Activated T-helper 1 cell treated with anti-CD3 and anti-CD28 coated beads, Interleukin-12 subunit alpha, Interleukin-12 subunit beta, Interleukin-2, Interleukin-4 antibody, amounts not matched to agents 30 ng/mL and 10 ng/mL and 1 ng/mL, durations not matched to agents 14 hours and 24 hours and 36 hours (primary cell): ENCODE results near the gene MOK. TPM values are rescaled to one million over a fixed set of nuclear protein-coding genes. Genes with fewer than 3 reads are reported as not detected.
"Not testable (repeated sequence)": the region's sequence is repeated elsewhere in the genome, so short reads cannot be mapped to it uniquely, and the experiment has no call there.

Experiments used
- DNase-seq: peaks from one replicate; pipeline ENCODE4 v3.0.0; 2021; ENCODE audit warnings: low spot score
- H3K27ac Mint-ChIP-seq: one replicate; pipeline ENCODE4 v1.8.0; 2021; ENCODE audit warnings: mild to moderate bottlenecking, mixed read lengths
- H3K27me3 Mint-ChIP-seq: one replicate; pipeline ENCODE4 v1.8.0; 2022; ENCODE audit warnings: mild to moderate bottlenecking, moderate library complexity, mixed read lengths; ENCODE audit not compliant: insufficient read depth
- H3K36me3 Mint-ChIP-seq: one replicate; pipeline ENCODE4 v1.8.0; 2021; ENCODE audit warnings: low read depth, mixed read lengths
- H3K4me1 Mint-ChIP-seq: one replicate; pipeline ENCODE4 v1.8.0; 2021; ENCODE audit warnings: low read depth, mixed read lengths
- H3K4me3 Mint-ChIP-seq: one replicate; pipeline ENCODE4 v1.8.0; 2021; ENCODE audit warnings: mild to moderate bottlenecking, moderate library complexity, mixed read lengths
- H3K9me3 Mint-ChIP-seq: one replicate; pipeline ENCODE4 v1.8.0; 2021; ENCODE audit warnings: mixed read lengths
- intact Hi-C: fragments of 100-400 bp; cut with micrococcal nuclease; formaldehyde crosslinking; loops from one replicate; pipeline ENCODE4 v1.15.1; 2024
- total RNA-seq: library from RNA; stranded (reverse); gene quantifications from 2 replicates; pipeline ENCODE4 v1.2.3, GENCODE V29; 2022

Gene MOK
- total RNA-seq, 1 donor from 2014 or later, result 7.0 TPM

DNA sequence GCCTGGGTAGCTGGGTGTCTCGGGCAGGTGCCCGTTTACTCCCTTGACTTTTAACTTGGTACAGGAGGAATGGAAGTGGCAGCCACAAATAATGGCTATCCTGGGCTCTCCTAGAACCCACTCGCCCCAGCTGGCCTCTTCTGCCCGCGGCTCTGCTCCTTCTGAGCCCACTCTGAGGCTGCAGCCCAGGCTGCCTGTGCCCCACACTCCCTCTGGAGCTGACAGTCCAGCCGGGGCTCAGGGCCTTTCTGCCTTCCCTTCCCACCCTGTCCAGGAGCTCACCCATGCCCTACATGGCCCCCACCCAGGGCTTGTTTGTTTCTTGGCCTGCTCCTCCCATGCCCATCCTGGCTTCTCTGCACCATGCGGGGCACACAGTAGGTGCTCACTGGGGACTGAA, 30.2 kb upstream of the MOK start:
- no peaks in the 10 kb centered on the region for H3K4me1 Mint-ChIP-seq
- intact Hi-C loops, result no loop called here
- H3K4me3 Mint-ChIP-seq, result no peak overlapping the region
- H3K36me3 Mint-ChIP-seq, result peaks cover 13% of the 10 kb centered on the region
- no peak for DNase-seq
- H3K27me3 Mint-ChIP-seq, result no peaks in the 10 kb centered on the region
- H3K9me3 Mint-ChIP-seq, result no peaks in the 10 kb centered on the region
- no peak overlapping the region for H3K27ac Mint-ChIP-seq

- intact Hi-C loops, result no loop called here
- Mint-ChIP-seq H3K4me1 (no peaks in the 10 kb centered on the region), H3K4me3 (no peak overlapping the region), H3K27ac (no peak overlapping the region), H3K36me3 (peaks cover 13% of the 10 kb centered on the region), H3K27me3 (no peaks in the 10 kb centered on the region), H3K9me3 (no peaks in the 10 kb centered on the region)
- DNase-seq, result no peak
Measured at GRCh38 chr14:102333795-102334705, 29.1 kb upstream of the MOK start.

DNA sequence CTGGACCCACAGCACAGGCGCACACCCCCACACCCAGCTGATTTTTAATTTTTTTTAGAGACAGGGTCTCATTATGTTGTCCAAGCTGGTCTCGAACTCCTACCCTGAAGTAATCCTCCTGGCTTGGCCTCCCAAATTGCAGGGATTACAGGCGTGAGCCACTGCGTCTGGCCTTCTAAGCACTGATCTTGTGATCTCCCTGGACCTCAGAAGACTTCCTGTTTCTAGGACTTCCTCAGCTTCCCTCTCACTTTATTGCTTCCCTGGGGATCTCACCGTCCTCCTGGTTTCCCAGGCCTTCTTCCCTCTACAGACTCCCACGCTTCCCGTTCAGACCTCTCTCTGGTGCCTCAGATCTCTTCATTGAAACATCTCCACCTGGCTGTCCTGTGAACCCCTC, 28.4 kb upstream of the MOK start:
- no peak overlapping the region for H3K27ac Mint-ChIP-seq
- DNase-seq, result no peak
- no peaks in the 10 kb centered on the region for H3K27me3 Mint-ChIP-seq
- no peak overlapping the region for H3K4me3 Mint-ChIP-seq
- no peaks in the 10 kb centered on the region for H3K4me1 Mint-ChIP-seq
- intact Hi-C loops, result no loop called here
- H3K9me3 Mint-ChIP-seq, result no peaks in the 10 kb centered on the region
- H3K36me3 Mint-ChIP-seq, result peaks cover 8% of the 10 kb centered on the region

DNA sequence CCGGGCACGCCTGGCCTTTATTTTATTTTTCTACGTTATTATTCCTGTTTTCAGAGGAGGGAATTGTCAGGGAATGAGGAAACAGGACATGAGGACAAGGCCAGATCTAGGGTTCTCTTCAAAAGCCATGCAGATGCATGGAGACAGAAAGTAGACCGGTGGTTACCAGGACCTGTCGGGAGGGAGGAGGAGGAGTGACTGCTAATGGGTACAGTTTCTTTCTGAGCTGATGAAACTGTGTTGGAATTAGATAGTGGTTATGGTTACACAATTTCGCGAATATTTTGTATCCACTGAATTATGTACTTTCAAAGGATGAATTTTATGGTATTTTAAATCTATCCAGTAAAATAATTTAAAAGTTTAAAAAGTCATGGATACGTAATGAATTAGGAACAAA, 25.8 kb upstream of the MOK start:
- H3K36me3 Mint-ChIP-seq, result peaks cover 8% of the 10 kb centered on the region
- no peaks in the 10 kb centered on the region for H3K9me3 Mint-ChIP-seq

DNA sequence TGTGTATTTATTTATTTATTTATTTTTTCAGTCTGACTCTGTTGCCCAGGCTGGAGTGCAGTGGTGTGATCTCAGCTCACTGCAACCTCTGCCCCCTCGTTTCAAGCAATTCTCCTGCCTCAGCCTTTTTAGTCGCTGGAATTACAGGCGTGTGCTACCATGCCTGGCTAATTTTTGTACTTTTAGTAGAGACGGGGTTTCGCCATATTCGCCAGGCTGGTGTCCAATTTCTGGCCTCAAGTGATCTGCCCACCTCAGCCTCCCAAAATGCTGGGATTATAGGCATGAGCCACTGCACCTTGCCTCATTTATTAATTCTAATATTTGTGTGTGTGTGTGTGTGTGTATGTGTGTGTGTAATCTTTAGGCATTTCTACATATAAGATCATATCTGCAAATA, 24.4 kb upstream of the MOK start:
- H3K4me3 Mint-ChIP-seq, H3K27me3 Mint-ChIP-seq, H3K36me3 Mint-ChIP-seq, H3K4me1 Mint-ChIP-seq, H3K9me3 Mint-ChIP-seq, intact Hi-C loops, DNase-seq, H3K27ac Mint-ChIP-seq: not testable (repeated sequence)

More for the DNA sequence above, 25.8 kb upstream of the MOK start:
- intact Hi-C loops, result no loop called here
- no peak overlapping the region for H3K4me3 Mint-ChIP-seq
- no peaks in the 10 kb centered on the region for H3K4me1 Mint-ChIP-seq
- no peaks in the 10 kb centered on the region for H3K27me3 Mint-ChIP-seq
- DNase-seq, result no peak
- no peak overlapping the region for H3K27ac Mint-ChIP-seq

GRCh38 chr14:102326583-102326982, 21.6 kb upstream of the MOK start:
- Mint-ChIP-seq H3K4me1 (no peaks in the 10 kb centered on the region), H3K27me3 (no peaks in the 10 kb centered on the region), H3K27ac (no peak overlapping the region), H3K36me3 (peaks cover 3% of the 10 kb centered on the region), H3K4me3 (no peak overlapping the region), H3K9me3 (no peaks in the 10 kb centered on the region)
- no peak for DNase-seq
- intact Hi-C loops, result no loop called here

- intact Hi-C loops, result no loop called here
- Mint-ChIP-seq H3K4me1 (peaks cover 2% of the 10 kb centered on the region), H3K36me3 (peaks cover 3% of the 10 kb centered on the region), H3K27me3 (no peaks in the 10 kb centered on the region), H3K9me3 (no peaks in the 10 kb centered on the region), H3K4me3 (no peak overlapping the region), H3K27ac (no peak overlapping the region)
- no peak for DNase-seq
Measured at GRCh38 chr14:102325791-102326345, 20.9 kb upstream of the MOK start.

- H3K27ac Mint-ChIP-seq, result no peak overlapping the region
- H3K4me1 Mint-ChIP-seq, result peaks cover 21% of the 10 kb centered on the region
- intact Hi-C loops, result no loop called here
Measured at GRCh38 chr14:102323102-102323501, 18.1 kb upstream of the MOK start.

GRCh38 chr14:102321456-102322422, 16.8 kb upstream of the MOK start:
- H3K27ac Mint-ChIP-seq, result no peak overlapping the region
- no peaks in the 10 kb centered on the region for H3K9me3 Mint-ChIP-seq
- H3K4me1 Mint-ChIP-seq, result peaks cover 35% of the 10 kb centered on the region
- H3K4me3 Mint-ChIP-seq, result peak overlapping the region; percentile 91
- intact Hi-C loops, result no loop called here
- H3K27me3 Mint-ChIP-seq, result peaks cover 2% of the 10 kb centered on the region
- no peak for DNase-seq
- peaks cover 3% of the 10 kb centered on the region for H3K36me3 Mint-ChIP-seq

More at GRCh38 chr14:102323102-102323501, 18.1 kb upstream of the MOK start:
- no peaks in the 10 kb centered on the region for H3K9me3 Mint-ChIP-seq
- no peak for DNase-seq
- peaks cover 3% of the 10 kb centered on the region for H3K36me3 Mint-ChIP-seq
- no peak overlapping the region for H3K4me3 Mint-ChIP-seq
- no peaks in the 10 kb centered on the region for H3K27me3 Mint-ChIP-seq

DNA sequence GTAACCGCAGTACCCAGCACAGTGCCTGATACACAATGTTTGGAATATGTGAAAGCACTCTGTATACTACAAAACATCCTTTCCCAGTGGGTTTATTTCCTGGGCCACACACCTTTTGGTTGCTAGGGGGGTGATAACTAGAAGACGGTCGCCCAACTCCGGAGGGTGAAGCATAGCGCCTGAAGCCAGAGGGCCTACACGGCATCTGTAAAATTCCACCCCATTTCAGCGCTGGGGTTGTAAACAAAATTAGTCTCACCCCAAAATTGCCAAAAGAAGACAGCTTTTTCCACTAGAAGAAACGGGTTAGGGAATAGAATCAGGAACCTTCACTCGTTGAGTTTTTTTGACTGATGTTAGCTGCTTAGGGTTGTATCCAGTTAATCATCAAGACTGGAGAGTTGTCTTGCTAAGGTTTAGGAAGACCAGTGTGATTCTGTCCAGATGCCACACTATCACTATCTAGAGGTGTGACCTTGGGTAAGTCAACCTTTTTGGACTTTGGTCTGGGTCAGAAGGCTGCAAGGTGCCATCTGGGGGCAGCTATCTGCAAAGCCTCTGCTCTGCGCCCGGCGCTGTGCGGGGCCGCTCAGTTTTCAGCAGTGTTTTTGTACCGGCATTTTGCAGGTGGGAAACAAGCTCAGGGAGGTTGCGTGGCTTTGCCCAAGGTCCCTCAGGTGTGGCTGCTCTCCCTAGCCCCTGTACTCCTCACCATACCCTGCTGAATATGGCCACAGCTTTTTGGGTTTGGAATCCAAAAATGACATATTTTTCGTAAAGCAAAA, 15.9 kb upstream of the MOK start:
- Mint-ChIP-seq H3K4me1 (peaks cover 38% of the 10 kb centered on the region), H3K9me3 (no peaks in the 10 kb centered on the region), H3K36me3 (no peaks in the 10 kb centered on the region), H3K4me3 (peak overlapping the region; percentile 91), H3K27ac (no peak overlapping the region), H3K27me3 (peaks cover 3% of the 10 kb centered on the region)
- DNase-seq, result no peak
- intact Hi-C loops, result loop anchor here (1.0 kb wide), 1 partner anchor 41 kb away; the partner anchor contains the start of genes CINP and TECPR2

GRCh38 chr14:102320033-102320660, 15.2 kb upstream of the MOK start:
- Mint-ChIP-seq H3K9me3 (no peaks in the 10 kb centered on the region), H3K4me1 (peaks cover 40% of the 10 kb centered on the region), H3K27ac (peak overlapping the region; percentile 92), H3K27me3 (peaks cover 3% of the 10 kb centered on the region), H3K4me3 (peak overlapping the region; percentile 91), H3K36me3 (no peaks in the 10 kb centered on the region)
- intact Hi-C loops, result loop anchor here (1.0 kb wide), 1 partner anchor 42 kb away; the partner anchor contains the start of genes CINP and TECPR2
- DNase-seq, result peak; percentile 23
